ENCODE measurements around the gene MICB.
"Not testable (repeated sequence)": the region's sequence is repeated elsewhere in the genome, so short reads cannot be mapped to it uniquely, and the experiment has no call there.

Gene MICB

GRCh38 chr6:31490115-31490873, 7.7 kb upstream of the MICB start:
- Histone ChIP-seq H3K9me3 (replicated peaks; ENCODE audit: insufficient read depth, low read length) (no peaks in the 10 kb centered on the region), H3K27me3 (replicated peaks; ENCODE audit: insufficient read depth, low read length) (no peaks in the 10 kb centered on the region), H3K9ac (ENCODE audit: low read length) (no peak overlapping the region), H3K4me2 (ENCODE audit: low read depth, low read length) (no peak overlapping the region), H2AFZ (ENCODE audit: low read length) (no peak overlapping the region), H3F3A (ENCODE audit: insufficient read depth, low read length) (peaks cover 15% of the 10 kb centered on the region; the same call in 1 of the 2 replicates), H3K36me3 (replicated peaks; ENCODE audit: insufficient read depth, low read length) (no peaks in the 10 kb centered on the region), H3K4me3 (ENCODE audit: low read length) (no peak overlapping the region), H3K4me1 (ENCODE audit: low read length) (peaks cover 5% of the 10 kb centered on the region; the same call in 1 of the 2 replicates), H3K79me2 (ENCODE audit: low read length) (peaks cover 27% of the 10 kb centered on the region), H4K20me1 (ENCODE audit: insufficient read depth, low read length) (no peaks in the 10 kb centered on the region), H3K27ac (ENCODE audit: low read length) (no peak overlapping the region), H3K9me2 (replicated peaks; ENCODE audit: insufficient read depth, low read length) (no peaks in the 10 kb centered on the region)
- no peak for DNase-seq
- TF ChIP-seq EZH2phosphoT487 (IDR thresholded peaks at IDR 0.05; ENCODE audit: low read length) = no peak
- no peak for TF ChIP-seq CTCF (IDR thresholded peaks at IDR 0.05; ENCODE audit: low read length)
- TF ChIP-seq EZH2 (optimal IDR thresholded peaks at IDR 0.05; ENCODE audit: low read depth, low read length) = no peak

GRCh38 chr6:31493550-31493874, 4.4 kb upstream of the MICB start:
- not testable (repeated sequence) for H3K9me3 ChIP-seq (replicated peaks; ENCODE audit: insufficient read depth, low read length); H3K36me3 ChIP-seq (replicated peaks; ENCODE audit: insufficient read depth, low read length); H3K27me3 ChIP-seq (replicated peaks; ENCODE audit: insufficient read depth, low read length); H3K9me2 ChIP-seq (replicated peaks; ENCODE audit: insufficient read depth, low read length); H3K4me1 ChIP-seq (ENCODE audit: low read length); H3K27ac ChIP-seq (ENCODE audit: low read length); DNase-seq; H4K20me1 ChIP-seq (ENCODE audit: insufficient read depth, low read length)
- Histone ChIP-seq H3K4me3 (ENCODE audit: low read length) (peak overlapping the region; percentile 67), H3K4me2 (ENCODE audit: low read depth, low read length) (peak overlapping the region; percentile 68; the same call in 1 of the 2 replicates), H3K79me2 (ENCODE audit: low read length) (peaks cover 59% of the 10 kb centered on the region), H3F3A (ENCODE audit: insufficient read depth, low read length) (peaks cover 27% of the 10 kb centered on the region; the same call in 1 of the 2 replicates), H2AFZ (ENCODE audit: low read length) (peak overlapping the region; percentile 82), H3K9ac (ENCODE audit: low read length) (peak overlapping the region; percentile 87; the same call in 1 of the 2 replicates)

GRCh38 chr6:31493875-31494694, 3.9 kb upstream of the MICB start:
- peak overlapping the region; percentile 82 for H2AFZ ChIP-seq (ENCODE audit: low read length)
- peak; percentile 69 for TF ChIP-seq CTCF (IDR thresholded peaks at IDR 0.05; ENCODE audit: low read length)
- TF ChIP-seq EZH2 (optimal IDR thresholded peaks at IDR 0.05; ENCODE audit: low read depth, low read length) = no peak
- H3K4me2 ChIP-seq (ENCODE audit: low read depth, low read length) = peak overlapping the region; percentile 68; the same call in 1 of the 2 replicates
- H3K27ac ChIP-seq (ENCODE audit: low read length) = peak overlapping the region; percentile 76; the same call in 1 of the 2 replicates
- no peaks in the 10 kb centered on the region for H3K9me3 ChIP-seq (replicated peaks; ENCODE audit: insufficient read depth, low read length)
- peak overlapping the region; percentile 87 for H3K9ac ChIP-seq (ENCODE audit: low read length)
- peak overlapping the region; percentile 67 for H3K4me3 ChIP-seq (ENCODE audit: low read length)
- H4K20me1 ChIP-seq (ENCODE audit: insufficient read depth, low read length) = 0 out of 2 replicates have a peak, but pooled peaks cover 8% of the 10 kb centered on the region
- H3F3A ChIP-seq (ENCODE audit: insufficient read depth, low read length) = peaks cover 27% of the 10 kb centered on the region; the same call in 1 of the 2 replicates
- H3K4me1 ChIP-seq (ENCODE audit: low read length) = peaks cover 5% of the 10 kb centered on the region; the same call in 1 of the 2 replicates
- DNase-seq = peak; percentile 80
- H3K79me2 ChIP-seq (ENCODE audit: low read length) = peaks cover 65% of the 10 kb centered on the region
- H3K36me3 ChIP-seq (replicated peaks; ENCODE audit: insufficient read depth, low read length) = no peaks in the 10 kb centered on the region
- no peaks in the 10 kb centered on the region for H3K9me2 ChIP-seq (replicated peaks; ENCODE audit: insufficient read depth, low read length)
- H3K27me3 ChIP-seq (replicated peaks; ENCODE audit: insufficient read depth, low read length) = no peaks in the 10 kb centered on the region

Measured in MM.1S (cell line).